ENCODE data around the gene SPINT2. TPM values are rescaled to one million over a fixed set of nuclear protein-coding genes. Genes with fewer than 3 reads are reported as not detected.

SPINT2 gene
- total RNA-seq, 2 donors from 2014 or later, result 415 to 487 TPM

GRCh38 chr19:38278751-38279150 is 14.4 kb downstream of the SPINT2 start:
- Mint-ChIP-seq H3K27ac (peak overlapping the region; percentile 84), H3K4me3 (no peak overlapping the region), H3K9me3 (no peaks in the 10 kb centered on the region), H3K36me3 (ENCODE audit: low read depth) (peaks cover 44% of the 10 kb centered on the region), H3K4me1 (peaks cover 30% of the 10 kb centered on the region), H3K27me3 (ENCODE audit: insufficient read depth) (no peaks in the 10 kb centered on the region)
- no peaks in the 10 kb centered on the region for H3K4me1 ChIP-seq (ENCODE audit: control insufficient read depth, insufficient read depth, low read length)
- no peaks in the 10 kb centered on the region for H3K9me3 ChIP-seq (ENCODE audit: control insufficient read depth, low read length)
- H3K9ac ChIP-seq (ENCODE audit: extremely low read depth, low read length, poor library complexity, severe bottlenecking), result no peak overlapping the region
- H3K36me3 ChIP-seq (ENCODE audit: control insufficient read depth, insufficient read depth, low read length), result peaks cover 49% of the 10 kb centered on the region
- no peak for TF ChIP-seq CTCF (conservative IDR thresholded peaks at IDR 0.05)
- WGBS, 2 experiments (ENCODE audit: insufficient coverage in 1 of 2, insufficient read length in 1 of 2), result 94% methylated on average over 2 of the region's 2 CpGs; no CpG with 5 or more reads in 1 of the 2 experiments
- DNase-seq, result no peak
- no peak overlapping the region for H3K4me3 ChIP-seq (ENCODE audit: low read length)
- H3K27ac ChIP-seq (ENCODE audit: low read depth, low read length), result no peak overlapping the region
- no peaks in the 10 kb centered on the region for H3K27me3 ChIP-seq (ENCODE audit: control insufficient read depth, insufficient read depth, low read length, poor library complexity, severe bottlenecking)

GRCh38 chr19:38280030-38280921 is 15.9 kb downstream of the SPINT2 start:
- H3K27me3 Mint-ChIP-seq (ENCODE audit: insufficient read depth), result no peaks in the 10 kb centered on the region
- peaks cover 40% of the 10 kb centered on the region for H3K36me3 Mint-ChIP-seq (ENCODE audit: low read depth)
- no peak overlapping the region for H3K4me3 Mint-ChIP-seq
- no peak for TF ChIP-seq CTCF (conservative IDR thresholded peaks at IDR 0.05)
- Histone ChIP-seq H3K9ac (ENCODE audit: extremely low read depth, low read length, poor library complexity, severe bottlenecking) (no peak overlapping the region), H3K27ac (ENCODE audit: low read depth, low read length) (no peak overlapping the region), H3K27me3 (ENCODE audit: control insufficient read depth, insufficient read depth, low read length, poor library complexity, severe bottlenecking) (no peaks in the 10 kb centered on the region), H3K36me3 (ENCODE audit: control insufficient read depth, insufficient read depth, low read length) (peaks cover 54% of the 10 kb centered on the region), H3K9me3 (ENCODE audit: control insufficient read depth, low read length) (no peaks in the 10 kb centered on the region), H3K4me1 (ENCODE audit: control insufficient read depth, insufficient read depth, low read length) (no peaks in the 10 kb centered on the region), H3K4me3 (ENCODE audit: low read length) (no peak overlapping the region)
- no peaks in the 10 kb centered on the region for H3K9me3 Mint-ChIP-seq
- H3K27ac Mint-ChIP-seq, result peak overlapping the region; percentile 60
- WGBS, 2 experiments (ENCODE audit: insufficient coverage in 1 of 2, insufficient read length in 1 of 2), result 90 to 93% methylated on average over 13 to 17 of the region's 17 CpGs
- no peak for DNase-seq
- peaks cover 21% of the 10 kb centered on the region for H3K4me1 Mint-ChIP-seq

GRCh38 chr19:38281811-38282566 is 17.6 kb downstream of the SPINT2 start:
- TF ChIP-seq CTCF (conservative IDR thresholded peaks at IDR 0.05), result no peak
- H3K36me3 Mint-ChIP-seq (ENCODE audit: low read depth), result peaks cover 49% of the 10 kb centered on the region
- Histone ChIP-seq H3K27ac (ENCODE audit: low read depth, low read length) (no peak overlapping the region), H3K4me1 (ENCODE audit: control insufficient read depth, insufficient read depth, low read length) (no peaks in the 10 kb centered on the region), H3K36me3 (ENCODE audit: control insufficient read depth, insufficient read depth, low read length) (peaks cover 58% of the 10 kb centered on the region), H3K27me3 (ENCODE audit: control insufficient read depth, insufficient read depth, low read length, poor library complexity, severe bottlenecking) (no peaks in the 10 kb centered on the region), H3K4me3 (ENCODE audit: low read length) (no peak overlapping the region), H3K9ac (ENCODE audit: extremely low read depth, low read length, poor library complexity, severe bottlenecking) (no peak overlapping the region), H3K9me3 (ENCODE audit: control insufficient read depth, low read length) (no peaks in the 10 kb centered on the region)
- DNase-seq, result no peak
- H3K9me3 Mint-ChIP-seq, result no peaks in the 10 kb centered on the region
- peak overlapping the region; percentile 76 for H3K27ac Mint-ChIP-seq
- H3K27me3 Mint-ChIP-seq (ENCODE audit: insufficient read depth), result no peaks in the 10 kb centered on the region
- no peak overlapping the region for H3K4me3 Mint-ChIP-seq
- WGBS, 2 experiments (ENCODE audit: insufficient coverage in 1 of 2, insufficient read length in 1 of 2), result 73 to 87% methylated on average over 2 to 7 of the region's 7 CpGs
- peaks cover 21% of the 10 kb centered on the region for H3K4me1 Mint-ChIP-seq
